GM12865 (cell line): ENCODE results near the gene LRP8.

ENCODE experiments used
- DNase-seq: peaks from one replicate; pipeline ENCODE4 v3.0.0; 2010; ENCODE audit warnings: low read depth
- H3K4me3 ChIP-seq: 2 replicates; pipeline ENCODE4 v1.5.1; 2011; ENCODE audit warnings: mild to moderate bottlenecking, low read depth, low read length, control low read depth
- TF ChIP-seq, protein P1 (sequence below): IDR thresholded peaks from 2 replicates; pipeline ENCODE4 v1.5.1; 2011; ENCODE audit warnings: low read length, control low read depth, low read depth, inconsistent platforms; ENCODE audit not compliant: insufficient read depth; ENCODE audit errors: missing control alignments

The LRP8 gene

DNA sequence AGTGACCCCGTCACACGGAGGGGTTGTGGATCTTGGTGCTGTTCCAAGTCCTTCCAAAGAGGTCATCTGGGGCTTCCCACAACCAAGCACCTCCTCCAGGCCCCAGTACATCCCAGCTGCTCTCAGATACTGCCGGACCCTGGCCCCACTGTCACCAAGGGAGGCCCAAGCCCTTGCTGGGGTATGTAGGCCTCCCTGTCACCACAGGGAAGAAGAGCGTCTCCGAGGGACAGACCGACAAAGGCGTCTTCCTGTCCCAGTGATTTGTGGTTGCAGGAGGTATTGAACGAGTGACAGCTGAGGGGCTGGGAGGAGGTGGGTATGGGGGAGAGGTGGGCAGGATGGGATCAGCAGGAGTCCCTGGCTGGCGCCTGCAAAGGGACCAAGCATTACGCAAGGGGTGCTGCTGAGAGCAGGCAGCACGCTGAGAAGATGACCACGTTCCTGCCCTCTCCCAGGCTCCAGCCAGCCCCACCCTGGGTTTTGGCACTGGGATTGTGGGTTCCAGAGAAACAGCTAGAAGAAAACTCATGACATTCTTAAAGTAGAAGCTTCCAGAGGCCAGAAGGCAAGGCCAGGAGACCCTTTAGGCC, 29.7 kb downstream of the LRP8 start:
- TF ChIP-seq, protein P1, sequence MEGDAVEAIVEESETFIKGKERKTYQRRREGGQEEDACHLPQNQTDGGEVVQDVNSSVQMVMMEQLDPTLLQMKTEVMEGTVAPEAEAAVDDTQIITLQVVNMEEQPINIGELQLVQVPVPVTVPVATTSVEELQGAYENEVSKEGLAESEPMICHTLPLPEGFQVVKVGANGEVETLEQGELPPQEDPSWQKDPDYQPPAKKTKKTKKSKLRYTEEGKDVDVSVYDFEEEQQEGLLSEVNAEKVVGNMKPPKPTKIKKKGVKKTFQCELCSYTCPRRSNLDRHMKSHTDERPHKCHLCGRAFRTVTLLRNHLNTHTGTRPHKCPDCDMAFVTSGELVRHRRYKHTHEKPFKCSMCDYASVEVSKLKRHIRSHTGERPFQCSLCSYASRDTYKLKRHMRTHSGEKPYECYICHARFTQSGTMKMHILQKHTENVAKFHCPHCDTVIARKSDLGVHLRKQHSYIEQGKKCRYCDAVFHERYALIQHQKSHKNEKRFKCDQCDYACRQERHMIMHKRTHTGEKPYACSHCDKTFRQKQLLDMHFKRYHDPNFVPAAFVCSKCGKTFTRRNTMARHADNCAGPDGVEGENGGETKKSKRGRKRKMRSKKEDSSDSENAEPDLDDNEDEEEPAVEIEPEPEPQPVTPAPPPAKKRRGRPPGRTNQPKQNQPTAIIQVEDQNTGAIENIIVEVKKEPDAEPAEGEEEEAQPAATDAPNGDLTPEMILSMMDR: no peak
- H3K4me3 ChIP-seq: no peak overlapping the region
- no peak for DNase-seq

DNA sequence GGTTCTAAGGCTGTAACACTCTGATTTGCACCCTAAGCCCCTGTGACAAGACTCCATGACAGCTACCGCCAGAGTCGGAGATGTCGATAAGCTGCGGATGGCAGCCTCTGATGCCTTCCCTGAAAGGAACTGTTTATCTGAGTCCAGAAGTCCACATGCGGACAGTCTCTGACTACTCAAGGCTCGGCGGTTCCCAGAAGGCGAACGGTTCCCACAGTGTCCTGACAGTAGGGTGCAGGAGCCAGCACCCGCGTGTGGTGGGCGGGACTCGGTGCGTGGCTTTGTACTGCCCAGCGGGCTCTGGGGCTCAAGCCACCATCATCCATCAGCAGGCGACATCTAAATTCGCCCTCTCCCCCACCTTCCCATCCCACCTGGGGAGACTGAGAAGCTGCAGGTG, 30.7 kb downstream of the LRP8 start:
- TF ChIP-seq, protein P1: no peak
- no peak overlapping the region for H3K4me3 ChIP-seq
- DNase-seq: no peak

DNA sequence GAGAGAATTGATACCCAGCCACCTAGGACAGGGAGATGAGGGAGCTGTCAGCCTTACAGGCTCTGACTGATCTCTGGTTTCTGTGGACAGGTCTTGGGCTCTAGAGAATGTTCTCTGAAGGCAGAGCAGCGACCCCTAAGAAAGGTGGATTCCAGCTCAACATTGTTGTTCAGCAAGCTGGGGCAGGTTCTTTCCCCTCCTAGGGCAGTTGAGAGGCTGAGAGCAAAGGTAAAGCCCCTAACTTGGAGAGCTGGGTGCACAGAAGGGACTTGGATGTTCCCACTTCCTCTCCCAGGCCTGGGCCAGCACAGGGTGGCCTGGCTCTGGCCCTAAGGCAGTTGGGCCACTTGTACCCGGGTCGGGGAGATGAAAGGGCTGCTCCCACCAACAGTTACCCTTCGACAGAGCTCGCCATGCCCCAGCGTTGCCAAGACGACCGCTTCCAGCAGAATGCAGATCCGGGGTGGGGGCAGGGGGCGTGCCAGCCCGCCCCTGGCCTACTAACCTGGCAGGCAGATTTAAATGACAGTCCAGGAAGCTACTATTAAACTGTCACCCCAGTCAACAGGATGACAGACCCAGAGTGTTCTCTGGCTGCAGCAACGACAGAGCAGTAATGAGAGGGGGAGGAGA, 31.6 kb downstream of the LRP8 start:
- H3K4me3 ChIP-seq: no peak overlapping the region

DNA sequence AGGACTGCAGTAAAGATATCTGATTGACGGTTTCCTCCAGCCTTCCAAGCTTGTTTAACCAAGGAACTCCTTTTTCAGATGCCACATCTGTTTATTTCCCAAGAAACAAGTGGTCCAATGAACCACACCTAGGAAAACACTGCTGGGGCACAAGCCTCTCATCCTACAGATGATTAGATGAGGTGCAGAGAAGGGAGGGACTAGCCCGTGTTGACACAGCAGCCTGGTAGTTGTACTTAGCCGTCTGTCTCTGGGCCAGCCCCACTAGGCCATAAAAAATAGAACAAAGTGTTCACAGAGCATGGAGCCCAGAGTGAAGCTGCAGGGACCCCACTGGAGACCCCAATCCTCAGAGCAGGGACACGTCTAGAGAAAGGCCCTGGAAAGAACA, 32.1 kb downstream of the LRP8 start:
- H3K4me3 ChIP-seq: no peak overlapping the region
- TF ChIP-seq, protein P1: no peak
- DNase-seq: no peak

More for the DNA sequence above, 31.6 kb downstream of the LRP8 start:
- TF ChIP-seq, protein P1: no peak
- peak; percentile 62 for DNase-seq

DNA sequence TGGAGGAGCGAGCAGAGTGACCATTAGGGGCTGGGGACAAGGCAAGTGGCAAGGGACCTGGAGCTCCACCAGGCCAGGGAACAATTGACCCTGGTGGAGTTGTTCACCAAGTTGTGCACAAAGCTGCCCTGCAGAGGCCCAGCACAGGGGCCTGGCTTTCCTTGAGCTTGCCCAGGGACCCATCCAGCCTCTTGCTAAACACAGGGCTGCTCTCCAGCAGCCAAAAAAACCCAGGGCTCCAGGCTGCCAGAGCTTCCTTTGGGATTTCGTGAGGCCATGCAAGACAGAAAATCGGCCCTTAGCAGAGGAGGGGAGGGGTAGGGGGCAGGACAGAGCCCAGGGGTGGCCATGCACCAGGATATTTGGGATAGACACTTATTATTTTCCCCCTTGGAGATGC, 32.6 kb downstream of the LRP8 start:
- no peak for DNase-seq
- H3K4me3 ChIP-seq: no peak overlapping the region
- TF ChIP-seq, protein P1: no peak

DNA sequence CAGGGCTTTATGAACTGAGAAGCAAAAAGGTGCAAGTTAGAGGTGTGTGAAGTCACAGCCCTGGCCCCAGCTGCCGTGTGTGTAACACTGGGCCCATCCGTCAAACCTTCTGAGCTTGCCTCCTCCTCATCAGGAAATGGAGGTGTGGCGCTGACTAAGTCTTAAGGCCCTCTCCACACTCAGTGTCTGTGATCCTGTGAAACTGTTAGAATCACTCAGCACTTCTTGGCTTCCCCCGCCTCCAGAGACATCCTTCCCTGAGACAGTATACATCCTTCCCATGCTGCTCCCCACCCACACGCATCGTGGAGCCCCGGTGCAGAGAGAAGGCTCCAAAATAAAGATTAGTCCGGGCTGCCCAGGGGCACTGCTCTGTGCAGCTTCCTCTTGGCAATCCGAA, 33.3 kb downstream of the LRP8 start:
- TF ChIP-seq, protein P1: no peak
- H3K4me3 ChIP-seq: no peak overlapping the region
- peak; percentile 61 for DNase-seq

DNA sequence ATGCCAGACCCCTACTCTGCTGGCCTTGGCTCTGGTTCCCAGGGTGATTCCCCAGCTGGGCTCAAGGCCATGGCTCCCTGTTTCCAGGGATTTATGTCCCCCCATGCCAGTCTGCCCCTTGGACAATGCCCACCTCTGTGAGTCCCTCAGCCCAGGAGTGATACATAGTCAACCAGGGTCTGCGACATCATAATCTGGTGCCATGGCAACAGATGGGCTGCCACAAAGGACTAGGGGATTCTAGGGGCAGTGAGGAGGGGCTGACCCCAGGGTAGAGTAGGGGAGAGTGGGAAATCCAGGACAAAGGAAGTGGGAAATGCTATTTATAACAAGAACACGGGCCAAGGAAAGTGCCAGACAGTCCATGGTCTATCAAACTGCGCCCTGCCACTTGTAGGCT, 33.8 kb downstream of the LRP8 start:
- no peak for DNase-seq

More for the DNA sequence above, 33.8 kb downstream of the LRP8 start:
- H3K4me3 ChIP-seq: no peak overlapping the region
- TF ChIP-seq, protein P1: no peak
